HG03571 (cell line): ENCODE measurements around the gene PFN1.
"Not testable (repeated sequence)": the region's sequence is repeated elsewhere in the genome, so short reads cannot be mapped to it uniquely, and the experiment has no call there.

ENCODE experiments used
- ATAC-seq: cut with Tn5 transposase; IDR thresholded peaks from one replicate; pipeline ENCODE4 v1.9.1; 2021; ENCODE audit not compliant: unreplicated experiment

The PFN1 gene

DNA sequence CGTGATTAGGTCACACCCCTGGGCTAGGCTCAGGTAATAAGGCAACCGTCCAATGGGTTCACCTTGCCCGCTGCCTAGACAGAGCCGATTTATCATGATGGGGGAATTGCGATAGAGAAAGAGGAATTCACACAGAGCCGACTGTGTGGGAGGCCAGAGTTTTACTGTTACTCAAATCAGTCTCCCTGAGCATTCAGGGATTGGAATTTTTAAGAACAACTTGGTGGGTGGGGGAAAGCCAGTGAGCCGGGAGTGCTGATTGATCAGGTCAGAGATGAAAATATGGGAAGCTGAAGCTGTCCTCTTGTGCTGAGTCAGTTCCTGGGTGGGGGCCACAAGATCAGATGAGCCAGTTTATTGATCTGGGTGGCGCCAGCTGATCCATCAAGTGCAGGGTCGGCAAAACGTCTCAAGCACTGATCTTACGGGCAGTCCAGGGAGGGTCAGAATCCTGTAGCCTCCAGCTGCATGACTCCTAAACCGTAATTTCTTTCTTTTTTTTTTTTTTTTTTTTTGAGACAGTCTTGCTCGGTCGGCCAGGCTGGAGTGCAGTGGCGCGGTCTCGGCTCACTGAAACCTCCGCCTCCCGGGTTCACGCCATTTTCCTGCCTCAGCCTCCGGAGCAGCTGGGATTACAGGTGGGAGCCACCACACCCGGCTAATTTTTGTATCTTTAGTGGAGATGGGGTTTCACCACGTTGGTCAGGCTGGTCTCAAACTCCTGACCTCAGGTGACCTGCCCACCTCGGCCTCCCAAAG is 21.6 kb downstream of the PFN1 start:
- ATAC-seq, result not testable (repeated sequence)

- ATAC-seq, result no peak
These were observed 27.0 kb downstream of the PFN1 start for GRCh38 chr17:4921320-4921719.

GRCh38 chr17:4920351-4921048 is 27.8 kb downstream of the PFN1 start:
- ATAC-seq, result no peak

- ATAC-seq, result no peak
These were observed 28.8 kb downstream of the PFN1 start for GRCh38 chr17:4919511-4920047.

DNA sequence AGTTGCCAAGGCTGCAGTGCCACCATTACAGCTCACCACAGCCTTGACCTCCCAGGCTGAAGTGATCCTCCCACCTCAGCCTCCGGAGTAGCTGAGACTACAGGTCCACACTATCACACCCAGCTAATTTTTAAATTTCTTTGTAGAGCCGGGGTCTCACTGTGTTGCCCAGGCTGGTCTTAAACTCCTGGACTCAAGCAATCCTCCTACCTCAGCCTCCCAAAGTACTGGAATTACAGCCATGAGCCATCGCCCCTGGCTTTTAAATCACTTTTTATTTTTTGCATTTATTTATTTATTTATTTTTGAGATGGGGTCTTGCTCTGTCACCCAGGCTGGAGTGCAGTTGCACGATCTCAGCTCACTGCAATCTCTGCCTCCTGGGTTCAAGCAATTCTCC is 33.8 kb downstream of the PFN1 start:
- ATAC-seq, result not testable (repeated sequence)

GRCh38 chr17:4913994-4914393 is 34.3 kb downstream of the PFN1 start:
- ATAC-seq, result no peak

GRCh38 chr17:4908711-4909496 is 39.4 kb downstream of the PFN1 start:
- no peak for ATAC-seq

DNA sequence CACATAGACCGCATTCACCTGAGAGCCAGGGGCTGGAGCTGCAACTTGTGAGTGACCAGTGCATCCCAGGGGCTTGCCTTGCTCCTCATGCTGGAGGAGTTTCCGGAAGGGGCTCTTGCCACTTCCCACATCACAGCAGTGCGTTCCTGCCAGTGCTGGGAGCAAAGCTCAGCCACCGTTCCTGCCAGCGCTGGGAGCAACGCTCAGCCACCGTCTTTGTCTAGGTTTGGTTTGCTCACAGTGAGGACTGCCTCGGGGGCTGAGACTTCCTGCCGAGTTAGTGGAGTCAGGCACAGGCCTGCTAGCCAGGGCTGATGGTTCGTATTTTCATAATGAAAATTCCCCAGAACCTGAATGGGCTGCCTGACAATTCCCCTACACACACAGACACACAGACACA is 40.0 kb downstream of the PFN1 start:
- no peak for ATAC-seq

- ATAC-seq, result not testable (repeated sequence)
These were observed 41.7 kb downstream of the PFN1 start for GRCh38 chr17:4906642-4907041.

DNA sequence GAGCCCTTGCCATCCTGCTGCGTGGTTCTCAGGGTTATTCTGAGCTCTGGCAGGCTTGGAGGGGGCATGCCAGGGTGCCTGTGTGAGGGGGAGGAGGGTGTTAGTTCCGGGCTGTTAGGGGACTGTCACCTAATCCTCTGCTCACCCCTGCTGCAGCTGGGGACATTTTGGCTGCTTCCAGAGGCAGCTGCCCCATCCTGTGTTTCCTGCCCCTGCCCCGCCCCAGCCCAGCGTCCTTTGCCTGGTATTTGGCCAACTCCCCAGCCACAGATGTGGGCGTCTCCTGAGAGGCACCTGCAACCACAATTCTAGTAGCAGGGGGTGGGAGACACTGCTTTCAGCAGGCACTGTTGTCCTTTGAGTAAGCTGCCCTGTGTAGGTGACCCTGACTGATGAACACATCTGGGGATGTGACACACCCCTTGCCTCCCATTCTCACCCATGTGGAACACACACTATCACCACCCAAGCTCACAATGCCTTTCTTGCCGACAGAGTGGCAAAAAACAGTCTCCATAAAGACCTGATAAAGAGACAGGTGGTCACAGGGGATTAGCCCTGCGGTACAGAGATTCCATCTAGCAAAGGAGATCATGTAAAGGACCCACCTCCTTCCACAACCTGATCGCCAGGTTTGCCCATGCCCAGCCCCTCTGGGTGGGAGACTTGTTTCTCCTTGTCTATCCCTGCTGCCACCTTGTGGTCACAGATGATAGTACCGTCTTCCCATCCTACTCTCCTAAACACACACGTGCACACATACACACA is 45.1 kb downstream of the PFN1 start, which contains the start of gene CHRNE:
TSS of gene CHRNE (minus strand) at position 48 of the 768 bp plus-strand sequence. CDS start at position 13, 35 bp downstream.
- ATAC-seq, result no peak

DNA sequence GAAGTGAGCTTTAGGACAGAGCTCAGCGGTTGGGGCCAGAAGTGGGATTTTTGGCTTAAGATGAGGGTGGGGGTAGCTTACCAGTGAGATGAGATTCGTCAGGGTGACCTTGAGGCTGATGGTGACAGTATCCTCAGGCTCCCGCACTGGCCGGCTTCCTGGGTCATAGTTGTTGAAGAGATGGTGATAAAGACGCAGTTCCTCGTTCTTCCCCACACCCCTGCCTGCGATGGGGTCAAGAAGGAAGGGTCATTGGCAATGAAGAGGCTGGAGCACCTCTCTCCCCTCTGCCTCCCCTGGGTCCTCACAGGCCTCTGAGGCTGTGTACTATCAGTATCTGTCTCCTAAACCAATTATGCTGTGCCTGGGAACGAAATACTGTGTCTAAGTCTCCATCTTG is 45.8 kb downstream of the PFN1 start:
- no peak for ATAC-seq

GRCh38 chr17:4901648-4902344 is 46.5 kb downstream of the PFN1 start:
- ATAC-seq, result no peak

DNA sequence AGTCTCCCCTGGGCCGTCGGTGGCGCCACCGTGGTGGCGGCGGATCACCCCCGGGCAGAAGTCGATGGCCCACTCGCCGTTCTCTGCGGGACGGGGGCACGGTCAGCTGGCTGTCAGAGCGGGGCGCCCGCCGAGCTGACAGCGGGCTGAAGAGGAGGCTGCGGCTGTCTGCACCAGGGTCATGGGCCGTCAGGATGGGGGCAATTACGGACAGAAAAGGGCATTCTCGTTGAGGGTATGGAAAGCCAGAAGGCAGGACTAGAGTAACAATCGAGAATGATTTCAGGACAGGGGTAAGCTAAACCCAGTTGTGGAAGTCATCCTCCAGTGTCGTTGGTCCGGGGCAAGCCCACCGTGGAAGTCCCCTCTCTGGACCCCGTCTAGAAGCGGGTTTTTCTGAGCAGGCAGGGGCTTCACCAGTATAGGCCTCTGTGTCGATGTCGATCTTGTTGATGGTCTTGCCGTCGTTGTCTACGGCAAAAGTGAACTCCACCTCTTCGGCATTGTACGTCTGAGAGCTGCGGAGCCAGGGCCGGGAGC is 47.2 kb downstream of the PFN1 start:
- ATAC-seq, result no peak

DNA sequence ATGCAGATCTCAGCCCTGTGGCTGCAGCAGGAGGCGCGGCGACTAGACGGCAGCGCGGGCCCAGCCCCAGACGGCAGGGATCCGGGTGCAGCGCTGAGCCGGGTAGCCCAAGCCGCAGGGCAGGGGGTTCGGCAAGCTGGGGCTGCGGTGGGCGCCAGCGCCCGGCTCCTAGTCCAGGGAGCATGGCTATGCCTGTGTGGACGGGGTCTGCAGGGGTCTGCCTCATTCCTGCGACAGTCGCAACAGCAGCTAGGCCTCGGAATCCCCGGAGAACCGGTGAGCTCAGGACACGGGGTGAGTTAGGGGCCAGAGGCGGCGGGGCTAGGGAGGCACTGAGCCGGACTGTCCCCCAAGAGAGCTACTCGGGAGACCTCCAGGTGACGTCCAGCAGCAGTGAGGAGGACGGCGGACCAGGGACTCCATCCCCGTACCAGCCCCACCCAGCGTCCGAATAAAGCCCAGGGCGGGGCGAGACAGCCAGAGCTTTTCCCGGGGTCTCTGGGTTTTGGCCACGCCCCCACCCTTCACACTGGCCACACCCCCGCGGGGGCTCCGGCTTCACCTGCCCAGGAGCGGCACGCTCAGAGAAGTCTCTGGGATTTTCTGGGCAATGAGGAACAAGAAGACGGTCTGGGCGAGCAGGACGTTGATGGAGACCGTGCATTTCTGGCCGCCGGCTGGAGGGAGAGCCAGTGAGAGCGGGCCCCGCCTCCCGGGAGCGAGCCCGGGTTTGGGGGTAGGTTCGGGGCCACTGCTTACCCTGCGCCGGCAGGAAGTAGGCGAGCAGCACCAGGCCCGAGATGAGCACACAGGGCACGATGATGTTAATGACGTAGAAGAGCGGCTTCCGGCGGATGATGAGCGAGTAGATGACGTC is 47.9 kb downstream of the PFN1 start:
- ATAC-seq, result no peak

DNA sequence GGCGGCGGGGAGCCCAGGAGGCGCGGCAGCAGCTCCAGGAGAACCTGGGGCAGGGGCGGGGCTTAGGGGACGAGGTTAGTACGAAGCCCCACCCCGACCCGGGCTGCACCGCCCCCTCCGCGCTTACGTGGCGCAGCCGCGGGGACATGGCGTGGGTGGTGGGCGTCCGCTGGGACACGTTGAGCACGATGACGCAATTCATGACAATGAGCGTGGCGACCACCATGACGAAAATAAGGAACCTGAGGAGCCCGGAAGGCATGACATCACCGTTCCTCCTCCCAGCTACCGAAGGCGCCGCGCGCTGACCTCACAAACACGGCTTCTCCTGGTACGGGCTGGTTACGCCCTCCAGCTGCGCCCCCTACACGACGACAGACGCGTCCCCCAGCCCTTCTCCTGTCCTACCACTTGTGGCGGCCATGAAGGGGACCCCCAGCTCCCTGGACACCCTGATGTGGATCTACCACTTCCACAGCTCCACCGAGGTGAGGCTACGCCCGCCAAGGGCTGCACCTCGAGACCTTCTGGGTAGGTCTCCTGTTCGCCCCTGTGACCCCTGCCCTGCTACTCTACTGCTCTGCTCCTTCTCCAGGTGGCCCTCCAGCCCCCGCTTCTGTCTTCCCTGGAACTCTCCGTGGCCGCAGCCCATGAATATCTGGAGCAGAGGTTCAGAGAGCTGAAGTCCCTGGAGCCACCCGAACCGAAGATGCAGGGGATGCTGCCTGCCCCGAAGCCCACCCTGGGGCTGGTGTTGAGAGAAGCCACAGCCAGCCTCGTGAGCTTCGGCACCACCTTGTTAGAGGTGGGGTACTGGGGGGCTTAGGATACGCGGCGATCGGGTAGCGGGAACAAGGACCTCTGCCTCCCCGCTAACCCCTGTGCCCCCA is 48.7 kb downstream of the PFN1 start, which contains the start of gene C17orf107:
TSS of gene C17orf107 (plus strand) at position 196 of the 890 bp plus-strand sequence. CDS start at position 423, 227 bp downstream.
- ATAC-seq, result no peak

- no peak for ATAC-seq
These were observed 49.4 kb downstream of the PFN1 start for GRCh38 chr17:4898927-4899326.

DNA sequence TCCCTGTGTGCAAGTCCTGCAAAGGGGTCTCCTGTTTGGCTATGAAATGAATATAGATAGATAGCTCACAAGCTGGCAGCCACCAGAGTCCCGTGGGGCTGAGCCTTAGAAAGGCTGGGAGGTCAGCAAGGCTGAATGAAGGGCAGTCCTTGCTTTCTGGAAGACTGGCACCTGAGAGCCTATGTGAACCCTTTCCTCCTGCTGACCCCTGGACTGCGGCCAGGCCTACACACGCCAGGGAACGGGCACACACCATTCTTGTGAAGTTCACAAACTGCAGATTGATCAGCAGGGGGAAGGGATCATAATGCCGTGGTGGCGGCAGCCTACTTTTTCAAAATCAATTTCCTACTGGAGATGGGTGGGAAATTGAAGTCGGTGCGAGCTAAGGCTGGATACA is 50.0 kb downstream of the PFN1 start:
- no peak for ATAC-seq

- ATAC-seq, result no peak
These were observed 50.5 kb downstream of the PFN1 start for GRCh38 chr17:4897785-4898184.
